Measurements from ENCODE around the gene RNF126. TPM values are rescaled to one million over a fixed set of nuclear protein-coding genes. Genes with fewer than 3 reads are reported as not detected.

The RNF126 gene
- total RNA-seq, 1 donor from 2014 or later = 42.6 TPM

DNA sequence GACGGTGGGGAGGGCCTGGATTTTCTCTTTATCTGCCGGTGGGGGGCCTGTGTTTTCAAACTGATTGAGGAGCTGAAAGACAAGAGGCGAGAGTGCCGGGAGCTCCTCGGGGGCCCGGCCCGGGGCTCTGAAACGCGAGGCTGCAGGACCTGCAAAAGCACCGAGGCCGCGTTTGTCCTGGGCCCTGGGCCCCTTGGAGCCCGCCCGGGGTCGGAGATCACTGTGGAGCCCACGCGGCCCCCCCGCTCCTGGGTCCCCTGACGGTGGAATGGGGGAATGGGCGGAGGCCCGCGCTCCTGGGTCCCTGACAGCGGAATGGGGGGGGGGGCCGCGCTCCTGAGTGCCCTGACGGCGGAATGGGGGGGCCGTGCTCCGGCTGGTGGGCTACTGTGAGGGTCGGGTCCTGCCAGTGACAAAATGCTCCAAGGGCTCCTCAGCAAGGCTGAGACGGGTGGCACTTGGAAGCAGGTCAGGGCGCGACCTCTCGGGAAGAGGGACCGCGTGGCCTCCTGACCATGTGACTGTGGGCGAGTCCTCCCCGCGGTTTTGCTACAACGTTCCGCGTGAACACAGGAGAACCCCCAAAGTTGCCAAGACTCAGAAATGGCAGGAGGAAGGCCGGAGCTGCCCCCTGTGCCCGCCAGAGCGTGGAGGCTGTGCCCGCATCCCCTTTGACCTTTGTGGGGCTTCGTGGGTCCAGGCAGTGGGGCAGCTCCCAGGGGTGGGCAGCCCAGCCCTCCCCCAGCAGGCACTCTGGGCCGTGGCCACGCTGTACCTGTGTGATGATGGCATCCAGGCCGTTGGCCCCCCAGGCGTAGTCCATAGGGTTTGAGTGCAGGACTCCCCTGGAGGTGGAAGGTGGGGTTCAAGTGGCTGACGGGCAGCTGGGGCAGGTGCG is 13.9 kb downstream of the RNF126 start:
- Histone ChIP-seq H3K36me3 (ENCODE audit: control insufficient read depth, insufficient read depth, low read length) (peaks cover 34% of the 10 kb centered on the region), H3K27me3 (ENCODE audit: control insufficient read depth, insufficient read depth, low read length) (no peaks in the 10 kb centered on the region), H3K4me3 (ENCODE audit: low read depth, low read length) (no peak overlapping the region)
- FAIRE-seq = no peak
- TF ChIP-seq, protein P1, sequence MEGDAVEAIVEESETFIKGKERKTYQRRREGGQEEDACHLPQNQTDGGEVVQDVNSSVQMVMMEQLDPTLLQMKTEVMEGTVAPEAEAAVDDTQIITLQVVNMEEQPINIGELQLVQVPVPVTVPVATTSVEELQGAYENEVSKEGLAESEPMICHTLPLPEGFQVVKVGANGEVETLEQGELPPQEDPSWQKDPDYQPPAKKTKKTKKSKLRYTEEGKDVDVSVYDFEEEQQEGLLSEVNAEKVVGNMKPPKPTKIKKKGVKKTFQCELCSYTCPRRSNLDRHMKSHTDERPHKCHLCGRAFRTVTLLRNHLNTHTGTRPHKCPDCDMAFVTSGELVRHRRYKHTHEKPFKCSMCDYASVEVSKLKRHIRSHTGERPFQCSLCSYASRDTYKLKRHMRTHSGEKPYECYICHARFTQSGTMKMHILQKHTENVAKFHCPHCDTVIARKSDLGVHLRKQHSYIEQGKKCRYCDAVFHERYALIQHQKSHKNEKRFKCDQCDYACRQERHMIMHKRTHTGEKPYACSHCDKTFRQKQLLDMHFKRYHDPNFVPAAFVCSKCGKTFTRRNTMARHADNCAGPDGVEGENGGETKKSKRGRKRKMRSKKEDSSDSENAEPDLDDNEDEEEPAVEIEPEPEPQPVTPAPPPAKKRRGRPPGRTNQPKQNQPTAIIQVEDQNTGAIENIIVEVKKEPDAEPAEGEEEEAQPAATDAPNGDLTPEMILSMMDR (IDR thresholded peaks at IDR 0.05; ENCODE audit: insufficient read depth, low read length, severe bottlenecking) = no peak
- no peak for DNase-seq (ENCODE audit: low read depth)

DNA sequence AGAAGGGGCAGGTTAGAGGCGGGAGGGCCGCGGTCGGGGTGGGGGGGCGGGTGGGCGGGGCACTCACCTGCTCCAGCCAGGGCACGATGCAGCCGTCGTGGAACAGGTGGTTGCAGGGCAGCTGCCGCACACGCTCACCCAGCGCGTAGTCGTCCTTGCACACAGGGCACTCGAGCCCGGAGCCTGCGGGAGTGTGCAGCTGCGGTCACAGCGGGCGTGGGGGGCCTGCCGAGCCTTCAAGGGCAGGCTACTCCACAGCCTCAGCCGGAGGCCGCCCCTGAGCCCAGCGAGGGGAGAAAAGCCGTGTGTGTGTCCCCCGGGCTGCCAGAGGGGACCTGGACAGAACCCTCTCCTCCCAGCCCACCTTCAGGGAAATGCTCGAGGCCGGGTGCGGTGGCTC is 14.7 kb downstream of the RNF126 start:
- Histone ChIP-seq H3K4me3 (ENCODE audit: low read depth, low read length) (no peak overlapping the region), H3K36me3 (ENCODE audit: control insufficient read depth, insufficient read depth, low read length) (peaks cover 26% of the 10 kb centered on the region), H3K27me3 (ENCODE audit: control insufficient read depth, insufficient read depth, low read length) (no peaks in the 10 kb centered on the region)
- TF ChIP-seq, protein P1 (IDR thresholded peaks at IDR 0.05; ENCODE audit: insufficient read depth, low read length, severe bottlenecking) = no peak
- DNase-seq (ENCODE audit: low read depth) (no peak), FAIRE-seq (no peak)

DNA sequence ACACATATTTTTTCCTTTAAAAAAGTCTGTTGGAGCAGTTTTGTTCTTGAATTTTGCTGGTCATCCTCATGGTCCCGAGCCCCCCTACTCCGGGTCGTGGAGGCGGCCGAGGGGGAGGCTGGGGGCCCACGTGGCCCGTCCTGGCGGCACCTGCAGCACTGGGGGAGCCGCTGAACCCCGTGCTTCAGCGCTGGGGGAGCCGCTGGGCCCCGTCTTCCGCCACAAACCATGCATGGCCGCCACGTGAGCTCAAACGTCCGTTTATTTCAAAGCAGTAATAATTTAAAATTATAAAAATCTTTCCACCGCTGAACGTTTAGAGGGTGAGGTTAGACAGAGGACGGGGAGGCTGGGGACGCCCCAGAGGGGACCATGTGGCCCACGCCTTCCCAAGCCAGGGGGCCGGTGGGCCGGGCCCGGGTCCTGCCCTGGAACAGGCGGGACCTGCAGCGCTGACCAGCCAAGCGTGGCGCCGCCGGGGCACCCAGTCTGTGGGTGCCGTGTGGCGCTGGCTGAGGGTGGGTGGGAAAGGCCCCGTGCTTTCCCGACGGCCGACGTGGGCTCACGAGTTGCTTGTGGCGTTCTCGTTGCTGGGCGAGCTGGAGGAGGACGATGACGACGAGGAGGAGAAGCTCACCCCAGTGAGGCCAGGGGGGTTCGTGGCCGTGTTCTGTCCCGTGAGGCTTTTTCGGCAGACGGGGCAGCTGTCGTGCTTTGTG is 15.3 kb downstream of the RNF126 start:
- DNase-seq (ENCODE audit: low read depth) (no peak), FAIRE-seq (no peak)
- H3K36me3 ChIP-seq (ENCODE audit: control insufficient read depth, insufficient read depth, low read length) = peaks cover 22% of the 10 kb centered on the region
- no peaks in the 10 kb centered on the region for H3K27me3 ChIP-seq (ENCODE audit: control insufficient read depth, insufficient read depth, low read length)
- TF ChIP-seq, protein P1 (IDR thresholded peaks at IDR 0.05; ENCODE audit: insufficient read depth, low read length, severe bottlenecking) = no peak
- H3K4me3 ChIP-seq (ENCODE audit: low read depth, low read length) = no peak overlapping the region

DNA sequence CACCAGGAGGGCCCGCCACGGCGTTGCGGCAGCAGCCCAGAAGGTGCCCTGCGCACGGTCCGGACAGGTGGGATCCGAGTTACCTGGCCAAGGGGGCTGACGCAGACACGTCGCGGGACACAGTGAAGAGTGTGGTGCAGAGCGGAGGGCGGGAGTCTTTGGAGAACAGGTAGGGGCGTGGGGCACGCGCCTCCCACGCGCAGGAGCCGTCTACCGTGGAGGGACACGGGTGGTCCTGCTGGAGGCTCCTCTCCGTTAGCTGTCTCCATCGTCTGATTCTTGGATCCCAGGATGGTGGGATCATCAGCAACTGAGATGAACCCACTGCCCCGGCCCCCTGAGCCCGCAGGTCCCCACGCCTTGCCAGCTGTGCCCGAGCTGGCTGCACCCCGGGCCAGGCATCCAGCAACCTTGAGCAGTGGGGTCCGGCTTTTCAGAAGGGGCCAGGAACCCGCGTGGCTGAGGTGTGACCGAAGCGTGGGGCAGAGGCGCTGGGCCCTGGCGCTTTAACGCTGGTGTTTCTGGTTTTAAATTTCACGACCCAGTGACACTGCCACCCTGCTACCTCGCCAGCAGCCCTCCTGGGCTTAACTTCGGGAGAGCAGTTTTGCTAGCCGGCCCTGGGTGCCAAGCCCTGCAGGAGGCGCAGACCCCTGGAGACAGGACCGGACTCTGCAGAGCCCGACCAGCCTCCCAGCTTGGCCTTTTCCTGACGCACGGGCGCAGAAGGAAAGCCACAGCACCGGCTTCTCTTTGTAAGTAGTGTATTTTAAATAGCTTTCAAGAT is 16.0 kb downstream of the RNF126 start:
- no peak overlapping the region for H3K4me3 ChIP-seq (ENCODE audit: low read depth, low read length)
- no peak for FAIRE-seq
- DNase-seq (ENCODE audit: low read depth) = no peak
- H3K27me3 ChIP-seq (ENCODE audit: control insufficient read depth, insufficient read depth, low read length) = no peaks in the 10 kb centered on the region
- TF ChIP-seq, protein P1 (IDR thresholded peaks at IDR 0.05; ENCODE audit: insufficient read depth, low read length, severe bottlenecking) = no peak
- H3K36me3 ChIP-seq (ENCODE audit: control insufficient read depth, insufficient read depth, low read length) = peaks cover 21% of the 10 kb centered on the region

DNA sequence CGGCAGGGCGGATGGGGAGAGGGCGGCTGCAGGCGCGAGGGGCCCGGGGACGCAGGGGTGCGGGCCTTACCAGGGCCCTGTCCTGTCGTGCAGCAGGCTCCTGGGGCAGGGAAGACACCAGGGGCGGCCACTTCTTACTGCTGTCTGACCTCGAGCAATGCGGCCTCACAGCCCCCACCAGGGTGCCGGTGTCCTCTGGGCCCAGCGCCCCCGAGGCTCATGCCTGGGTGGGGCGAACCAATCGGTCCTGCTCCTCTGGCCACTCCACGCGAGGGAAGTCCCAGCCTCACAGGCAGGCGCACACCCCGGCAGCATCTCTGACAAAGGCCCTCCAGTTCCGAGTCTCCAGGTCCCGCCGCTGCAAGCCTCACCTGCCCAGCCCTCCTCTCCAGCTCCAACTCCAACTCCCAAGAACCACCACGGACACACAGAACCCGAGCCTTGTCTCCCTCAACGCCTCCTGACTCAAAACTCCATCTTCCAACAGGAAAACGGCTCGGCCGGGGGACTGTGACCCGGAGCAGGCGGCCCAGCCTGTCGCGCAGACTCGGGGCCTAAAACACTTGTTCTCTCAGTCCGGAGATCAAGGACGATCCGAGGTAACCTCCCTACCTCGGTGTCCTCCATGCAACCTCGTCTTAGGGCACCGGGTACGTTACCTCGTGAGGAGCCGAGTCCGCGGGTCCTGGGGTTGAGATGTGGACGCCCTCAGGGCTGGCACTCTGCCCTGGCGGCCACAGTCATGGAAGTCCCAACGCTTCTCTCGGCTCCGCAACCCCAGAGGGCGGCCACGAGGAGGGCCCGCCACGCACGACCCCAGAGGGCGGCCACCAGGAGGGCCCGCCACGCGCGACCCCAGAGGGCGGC is 16.9 kb downstream of the RNF126 start:
- no peak for FAIRE-seq
- H3K27me3 ChIP-seq (ENCODE audit: control insufficient read depth, insufficient read depth, low read length) = no peaks in the 10 kb centered on the region
- DNase-seq (ENCODE audit: low read depth) = no peak
- TF ChIP-seq, protein P1 (IDR thresholded peaks at IDR 0.05; ENCODE audit: insufficient read depth, low read length, severe bottlenecking) = no peak
- peaks cover 17% of the 10 kb centered on the region for H3K36me3 ChIP-seq (ENCODE audit: control insufficient read depth, insufficient read depth, low read length)
- H3K4me3 ChIP-seq (ENCODE audit: low read depth, low read length) = no peak overlapping the region
